GM12878 (cell line): ENCODE results near the gene TRIM41. TPM values are rescaled to one million over a fixed set of nuclear protein-coding genes. Genes with fewer than 3 reads are reported as not detected.

Experiments used
- BACH1 ChIP-seq: fragments of 450-650 bp; IDR thresholded peaks from 2 replicates; pipeline ENCODE4 v1.6.1; 2017; ENCODE audit warnings: mild to moderate bottlenecking, borderline replicate concordance
- BCL11A ChIP-seq: IDR thresholded peaks from 2 replicates; pipeline ENCODE4 v1.6.1; 2011; ENCODE audit warnings: low read depth, low read length
- BCL3 ChIP-seq: IDR thresholded peaks from 2 replicates; pipeline ENCODE4 v1.6.1; 2011; ENCODE audit warnings: borderline replicate concordance, low read depth, mild to moderate bottlenecking, moderate library complexity, low read length; ENCODE audit not compliant: insufficient read depth, poor library complexity, severe bottlenecking
- BHLHE40 ChIP-seq, 2 experiments: fragments of 450-650 bp in 1 of 2; IDR thresholded peaks; 2 replicates each; pipeline ENCODE4 v1.6.1; 2011 to 2017; ENCODE audit warnings: low read depth in 2 of 2, borderline replicate concordance in 1 of 2, improper control_type of control experiment in 1 of 2, low read length in 1 of 2, mild to moderate bottlenecking in 1 of 2
- GATAD2B ChIP-seq: fragments of 450-650 bp; conservative IDR thresholded peaks from 2 replicates; pipeline ENCODE4 v1.6.1; 2017; ENCODE audit warnings: low read depth, mild to moderate bottlenecking, moderate library complexity
- JUNB ChIP-seq: IDR thresholded peaks from 2 replicates; pipeline ENCODE4 v1.6.1; 2016; ENCODE audit warnings: antibody characterized with exemption, mild to moderate bottlenecking
- JUND ChIP-seq: IDR thresholded peaks from 2 replicates; pipeline ENCODE4 v1.6.1; 2012; ENCODE audit warnings: low read depth, mild to moderate bottlenecking, low read length, improper control_type of control experiment, moderate library complexity
- MTA2 ChIP-seq: fragments of 450-650 bp; IDR thresholded peaks from 2 replicates; pipeline ENCODE4 v1.6.1; 2016; ENCODE audit warnings: low read depth, mild to moderate bottlenecking, moderate library complexity
- NBN ChIP-seq: fragments of 450-650 bp; IDR thresholded peaks from 2 replicates; pipeline ENCODE4 v1.6.1; 2016
- PKNOX1 ChIP-seq: fragments of 450-650 bp; IDR thresholded peaks from 2 replicates; pipeline ENCODE4 v1.6.1; 2016; ENCODE audit warnings: mild to moderate bottlenecking
- PML ChIP-seq: IDR thresholded peaks from 2 replicates; pipeline ENCODE4 v1.6.1; 2012; ENCODE audit warnings: low read length, inconsistent platforms
- POLR2AphosphoS5 ChIP-seq: IDR thresholded peaks from 2 replicates; pipeline ENCODE4 v1.6.1; 2011; ENCODE audit warnings: mild to moderate bottlenecking, low read length, inconsistent platforms
- PRDM15 ChIP-seq: fragments of 450-650 bp; formaldehyde crosslinking; IDR thresholded peaks from 2 replicates; pipeline ENCODE4 v1.4.0; 2020; ENCODE audit warnings: mild to moderate bottlenecking, moderate library complexity
- RAD51 ChIP-seq: fragments of 450-650 bp; IDR thresholded peaks from 2 replicates; pipeline ENCODE4 v1.6.1; 2016; ENCODE audit warnings: moderate library complexity, mild to moderate bottlenecking, inconsistent platforms
- RUNX3 ChIP-seq: IDR thresholded peaks from 2 replicates; pipeline ENCODE4 v1.6.1; 2012; ENCODE audit warnings: low read length, inconsistent platforms
- TAF1 ChIP-seq: IDR thresholded peaks from 2 replicates; pipeline ENCODE4 v1.6.1; 2011; ENCODE audit warnings: mild to moderate bottlenecking, low read depth, low read length, borderline replicate concordance
- TCF12 ChIP-seq: IDR thresholded peaks from 2 replicates; pipeline ENCODE4 v1.6.1; 2011; ENCODE audit warnings: low read depth, mild to moderate bottlenecking, low read length
- ZBTB11 ChIP-seq: fragments of 450-650 bp; formaldehyde crosslinking; IDR thresholded peaks from 2 replicates; pipeline ENCODE4 v1.5.0; 2022; ENCODE audit warnings: mild to moderate bottlenecking, missing genetic modification characterization
- polyA plus RNA-seq, 11 experiments: library from polyadenylated mRNA; depleted of rRNA in 4 of 11; unstranded in 6 of 11; stranded (reverse) in 5 of 11; fragments of >200 nt; fragmentation: Nextera tagmentation in 4 of 11; fragmentation: Illumina TruSeq in 1 of 11; extraction: Ambion mirVana in 4 of 11; extraction: Trizol in 1 of 11; gene quantifications; 1 replicate in 1 of 11; 2 replicates in 10 of 11; pipeline versions ENCODE4 v1.2.1 to v1.2.3, GENCODE V29; 2011 to 2016; ENCODE audit warnings: inconsistent platforms in 2 of 11, missing spikeins in 2 of 11, low read depth in 1 of 11
- total RNA-seq, 4 experiments: library from RNA; depleted of rRNA in 3 of 4; stranded (reverse); fragments of >200 nt in 3 of 4; fragmentation: Illumina TruSeq in 1 of 4; extraction: Trizol in 1 of 4; gene quantifications; 2 replicates each; pipeline versions ENCODE4 v1.2.1 to v1.2.3, GENCODE V29; 2013 to 2021

The TRIM41 gene
- total and polyA plus RNA-seq, 10 of the 15 experiments (the other 5 are each of a cell fraction or from before 2014, with no cell fraction given): 1.0 to 28.9 (median 10.6) TPM

GRCh38 chr5:181188700-181189362 is 34.2 kb upstream of the TRIM41 start (continued):
- TF ChIP-seq ZBTB11 (CRISPR knock-in tag) (no peak), RUNX3 (no peak), PML (no peak), TCF12 (no peak), TAF1 (no peak), NBN (no peak; the same call in 1 of the 2 replicates), PKNOX1 (no peak), JUND (no peak), BHLHE40 (IDR thresholded peaks at IDR 0.05; ENCODE audit: borderline replicate concordance in 1 of 2, low read depth in 2 of 2, low read length in 1 of 2) (no peak), MTA2 (no peak), BCL11A (no peak), JUNB (no peak), POLR2AphosphoS5 (no peak), BACH1 (no peak), GATAD2B (no peak; the same call in 1 of the 2 replicates), PRDM15 (no peak), BCL3 (no peak), RAD51 (peak; percentile 24; the same call in 1 of the 2 replicates)
